ENCODE measurements around the gene MAP2K7.
"Not testable (repeated sequence)": the region's sequence is repeated elsewhere in the genome, so short reads cannot be mapped to it uniquely, and the experiment has no call there.

The MAP2K7 gene

GRCh38 chr19:7885818-7886217 lies 17.9 kb upstream of the MAP2K7 start:
- no peak for DNase-seq

DNA sequence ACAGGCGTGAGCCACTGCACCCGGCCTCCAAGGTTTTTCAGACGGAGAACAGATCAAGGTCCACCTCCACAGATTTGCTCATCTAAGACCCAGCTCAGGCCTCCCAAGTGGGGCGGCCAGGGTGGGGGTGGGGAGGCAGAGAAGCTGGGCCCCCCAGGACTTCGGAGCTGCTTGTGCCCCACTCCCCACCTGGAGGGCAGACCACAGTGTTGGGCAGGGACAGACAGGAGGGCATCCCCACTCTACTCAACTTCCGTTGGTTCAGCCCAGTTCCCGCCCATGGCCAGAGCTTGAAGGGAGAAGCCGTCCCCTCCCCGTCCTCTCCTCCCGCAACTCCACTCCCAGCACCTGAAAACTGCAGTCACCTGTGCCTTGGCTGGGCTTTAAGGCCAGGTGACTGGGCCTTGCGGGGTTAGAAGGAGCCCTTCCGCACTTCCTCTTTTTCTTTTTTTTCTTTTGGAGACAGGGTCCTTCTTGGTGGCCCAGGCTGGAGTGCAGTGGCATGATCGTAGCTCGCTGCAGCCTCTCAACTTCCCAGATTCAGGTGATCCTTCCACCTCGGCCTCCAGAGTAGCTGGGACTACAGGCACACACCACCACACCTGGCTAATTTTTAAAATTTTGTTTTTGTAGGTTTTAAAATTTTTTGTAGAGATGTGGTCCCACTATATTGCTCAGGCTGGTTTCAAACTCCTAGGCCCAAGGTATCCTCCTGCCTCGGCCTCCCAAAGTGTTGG lies 16.1 kb upstream of the MAP2K7 start:
- DNase-seq: no peak

- DNase-seq: peak; percentile 15 to 24
Measured at GRCh38 chr19:7888145-7888825, 15.4 kb upstream of the MAP2K7 start, which contains the start of gene LRRC8E. LRRC8E (plus strand) TSS chr19:7888510; CDS start chr19:7895604, 7,094 bp downstream.

DNA sequence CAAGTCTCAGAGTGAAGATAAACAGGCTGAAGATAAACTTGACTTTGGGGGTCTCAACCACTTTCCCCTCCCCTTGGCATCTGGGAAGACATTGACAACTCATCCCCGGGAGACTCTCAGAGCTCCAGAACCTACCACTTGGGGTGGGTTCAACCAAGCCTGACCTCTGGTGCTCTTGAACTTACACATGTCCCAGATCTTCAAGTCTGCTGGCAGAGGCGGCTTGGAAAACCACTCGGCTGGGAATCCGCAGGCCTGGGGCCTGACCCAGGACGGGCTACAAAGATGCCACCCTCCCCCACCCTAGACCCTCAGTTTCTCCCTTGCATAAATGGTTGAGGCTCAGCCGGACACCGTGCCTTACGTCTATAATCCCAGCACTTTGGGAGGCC lies 14.9 kb upstream of the MAP2K7 start:
- no peak for DNase-seq

DNA sequence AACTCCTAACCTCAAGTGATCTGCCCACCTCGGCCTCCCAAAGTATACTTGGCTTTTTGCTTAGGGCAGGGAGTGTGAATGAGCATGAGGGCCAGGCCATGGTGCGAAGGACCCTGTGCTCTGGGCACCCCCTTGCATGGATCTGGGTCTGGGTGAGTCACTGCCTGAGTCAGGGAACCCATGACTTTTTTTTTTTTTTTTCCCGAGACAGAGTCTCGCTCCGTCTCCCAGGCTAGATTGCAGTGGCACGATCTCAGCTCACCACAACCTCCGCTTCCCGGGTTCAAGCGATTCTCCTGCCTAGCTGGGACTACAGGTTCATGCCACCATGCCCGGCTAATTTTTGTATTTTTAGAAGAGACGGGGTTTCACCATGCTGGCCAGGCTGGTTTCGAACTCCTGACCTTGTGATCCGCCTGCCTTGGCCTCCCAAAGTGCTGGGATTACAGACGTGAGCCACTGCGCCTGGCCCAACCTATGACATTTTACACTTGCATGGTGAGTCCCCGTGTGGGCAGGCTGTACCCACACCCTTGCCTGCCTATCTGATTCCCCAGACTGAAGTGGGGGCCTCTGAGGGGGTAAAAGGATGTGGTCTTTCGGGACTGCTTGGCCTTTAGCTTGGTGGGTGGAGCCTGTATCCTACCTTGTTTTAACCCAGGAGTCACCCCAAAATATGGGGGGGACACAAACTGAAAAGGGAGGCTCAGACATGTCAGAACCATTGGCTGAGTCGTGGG lies 10.1 kb upstream of the MAP2K7 start:
- not testable (repeated sequence) for DNase-seq

DNA sequence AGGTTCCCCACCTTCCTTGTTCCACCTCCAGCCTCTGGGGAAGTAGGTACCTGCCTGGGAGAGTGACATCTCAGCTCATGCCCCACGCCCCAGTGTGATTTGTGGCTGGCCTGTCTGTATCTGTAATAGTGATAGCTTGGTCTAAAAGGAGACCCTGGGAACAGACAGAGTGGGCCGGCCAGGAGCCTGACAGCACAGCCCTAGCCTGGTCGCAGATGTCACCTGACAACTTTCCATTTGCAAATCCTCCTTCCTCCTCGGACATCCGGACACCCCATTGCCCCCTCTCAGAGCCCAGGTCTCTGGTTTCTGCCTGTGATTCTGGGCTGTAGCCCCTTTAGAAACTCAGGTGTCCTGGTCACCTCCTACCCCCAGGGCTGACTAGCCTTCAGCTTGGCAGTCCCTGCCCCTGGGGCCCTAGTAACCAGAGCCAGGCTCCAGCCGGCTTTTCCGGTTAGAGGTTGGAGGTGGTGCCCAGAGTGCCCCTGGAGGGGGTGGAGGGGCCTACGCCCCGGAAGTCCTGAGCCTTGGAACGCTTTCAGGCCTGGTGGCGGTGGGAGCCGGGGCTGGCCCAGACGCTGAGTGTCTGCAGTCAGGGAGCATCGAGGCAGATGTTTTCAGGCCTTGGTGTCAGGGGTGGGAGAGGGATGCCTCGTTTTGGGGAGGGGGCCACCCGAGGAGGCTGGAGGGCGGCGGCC lies 8.9 kb upstream of the MAP2K7 start:
- DNase-seq: no peak

- DNase-seq: no peak
Measured at GRCh38 chr19:7895565-7895964, 8.1 kb upstream of the MAP2K7 start.

GRCh38 chr19:7897292-7897691 lies 6.4 kb upstream of the MAP2K7 start:
- DNase-seq: no peak

- DNase-seq: no peak
Measured at GRCh38 chr19:7898967-7899366, 4.7 kb upstream of the MAP2K7 start.

DNA sequence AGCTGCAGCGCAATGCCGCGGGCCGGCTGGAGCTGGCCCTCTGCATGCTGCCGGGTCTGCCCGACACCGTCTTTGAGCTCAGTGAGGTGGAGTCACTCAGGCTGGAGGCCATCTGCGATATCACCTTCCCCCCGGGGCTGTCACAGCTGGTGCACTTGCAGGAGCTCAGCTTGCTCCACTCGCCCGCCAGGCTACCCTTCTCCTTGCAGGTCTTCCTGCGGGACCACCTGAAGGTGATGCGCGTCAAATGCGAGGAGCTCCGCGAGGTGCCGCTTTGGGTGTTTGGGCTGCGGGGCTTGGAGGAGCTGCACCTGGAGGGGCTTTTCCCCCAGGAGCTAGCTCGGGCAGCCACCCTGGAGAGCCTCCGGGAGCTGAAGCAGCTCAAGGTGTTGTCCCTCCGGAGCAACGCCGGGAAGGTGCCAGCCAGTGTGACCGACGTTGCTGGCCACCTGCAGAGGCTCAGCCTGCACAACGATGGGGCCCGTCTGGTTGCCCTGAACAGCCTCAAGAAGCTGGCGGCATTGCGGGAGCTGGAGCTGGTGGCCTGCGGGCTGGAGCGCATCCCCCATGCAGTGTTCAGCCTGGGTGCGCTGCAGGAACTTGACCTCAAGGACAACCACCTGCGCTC lies 3.8 kb upstream of the MAP2K7 start:
- DNase-seq: no peak

GRCh38 chr19:7900401-7900870 lies 3.2 kb upstream of the MAP2K7 start:
- no peak for DNase-seq

- no peak for DNase-seq
Measured at GRCh38 chr19:7900931-7901330, 2.7 kb upstream of the MAP2K7 start.

DNA sequence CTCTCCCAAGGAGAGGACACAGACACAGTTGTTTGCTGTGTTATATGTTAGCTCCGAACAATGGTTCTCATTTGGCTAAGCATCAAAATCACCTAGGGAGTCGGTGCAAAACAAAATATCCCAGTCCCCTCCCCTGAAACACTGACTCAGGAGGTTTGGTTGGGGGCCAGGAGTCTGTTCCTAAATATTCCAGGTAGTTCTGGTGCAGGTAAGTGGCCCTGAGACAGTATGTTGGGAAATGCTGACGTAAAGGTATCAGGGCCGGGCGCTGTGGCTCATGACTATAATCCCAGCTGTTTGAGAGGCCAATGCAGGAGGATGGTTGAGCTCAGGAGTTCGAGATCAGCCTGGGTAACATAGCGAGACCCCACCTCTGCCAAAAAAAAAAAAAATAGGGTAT lies 2.3 kb upstream of the MAP2K7 start:
- DNase-seq: no peak

GRCh38 chr19:7902796-7903243 lies 857 bp upstream of the MAP2K7 start:
- no peak for DNase-seq

DNA sequence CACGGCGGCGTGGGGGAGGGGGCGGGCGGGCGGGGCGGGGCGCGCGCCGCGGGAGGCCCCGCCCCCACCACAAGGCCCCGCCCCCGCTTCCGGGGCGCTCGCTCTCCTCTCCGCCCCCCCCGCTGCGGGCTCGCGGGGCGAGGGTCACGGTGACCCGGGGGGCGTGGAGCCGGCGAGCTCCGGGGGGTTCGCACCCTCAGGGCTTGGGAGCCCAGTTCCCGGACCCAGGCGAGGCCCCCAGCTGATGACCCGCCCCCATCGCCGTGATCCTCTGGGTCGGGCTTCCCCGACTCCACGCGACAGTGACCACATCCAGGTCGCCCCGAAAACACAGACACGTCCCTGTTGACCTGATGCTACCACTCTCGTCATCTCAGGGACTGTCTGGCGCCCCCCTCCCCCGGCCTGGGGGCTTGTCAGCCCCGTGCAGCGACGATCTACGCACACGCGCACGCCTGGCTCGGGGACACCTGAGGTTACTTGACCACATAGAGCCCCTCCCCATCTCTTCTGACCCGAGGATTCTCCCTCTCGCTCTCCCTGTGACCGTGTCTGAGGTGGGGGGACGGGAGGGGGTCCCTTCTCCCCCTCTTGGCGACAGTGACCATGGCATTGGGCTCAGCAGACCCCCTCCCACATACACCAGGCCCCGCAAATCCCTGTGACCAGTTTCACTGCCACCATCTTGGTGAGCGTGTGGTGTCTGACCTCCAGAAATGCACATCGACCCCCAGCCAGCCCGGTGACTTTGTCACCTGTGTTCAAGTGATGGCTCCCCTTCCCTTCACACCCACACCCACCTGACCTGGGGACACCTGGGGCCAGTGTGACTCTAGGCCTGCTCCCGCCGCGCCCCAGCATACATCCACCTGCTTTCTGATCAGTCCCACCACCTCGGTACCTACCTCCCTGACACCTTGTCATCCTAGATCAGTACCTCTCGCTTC lies 670 bp downstream of the MAP2K7 start:
- DNase-seq: no peak

DNA sequence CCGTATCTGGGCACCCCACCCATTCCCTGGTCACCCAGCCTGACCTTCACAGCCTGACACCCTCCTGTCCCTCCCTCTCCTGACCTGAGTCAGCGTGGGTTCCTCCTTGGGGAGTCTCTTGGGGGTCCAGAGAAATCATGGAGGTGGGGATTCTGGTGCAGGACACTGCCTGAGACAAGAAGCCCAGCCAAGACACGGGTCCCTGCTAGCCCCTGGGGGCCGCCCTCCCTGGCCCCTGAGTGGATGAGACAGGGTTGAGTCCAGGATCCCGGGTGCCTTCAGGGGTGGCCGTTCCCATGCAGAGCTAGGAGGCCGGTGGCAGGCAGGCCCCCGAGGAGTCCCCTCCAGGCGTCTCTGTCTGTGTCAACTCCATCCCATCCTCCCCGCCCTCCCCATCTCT lies 1.6 kb downstream of the MAP2K7 start:
- DNase-seq: no peak

DNA sequence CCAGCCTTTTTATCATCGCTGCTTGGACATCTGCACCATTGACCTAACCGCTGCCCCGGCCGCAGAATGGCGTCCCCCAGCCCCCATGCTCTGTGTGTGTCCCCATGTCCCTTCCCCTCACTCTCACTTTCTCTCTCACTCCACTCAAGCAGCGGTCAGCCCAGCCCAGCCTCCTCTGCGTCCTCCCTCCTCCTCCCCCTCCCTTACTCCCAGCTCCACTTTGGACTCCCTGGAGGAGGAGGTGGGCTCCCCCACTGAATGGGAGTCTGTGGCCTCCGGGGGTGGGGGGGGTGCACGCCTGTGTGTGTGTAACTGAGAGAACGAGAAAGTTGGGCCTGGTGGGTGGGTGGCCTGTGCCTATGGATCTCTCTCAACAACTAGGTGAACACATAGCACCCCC lies 2.2 kb downstream of the MAP2K7 start:
- no peak for DNase-seq

DNA sequence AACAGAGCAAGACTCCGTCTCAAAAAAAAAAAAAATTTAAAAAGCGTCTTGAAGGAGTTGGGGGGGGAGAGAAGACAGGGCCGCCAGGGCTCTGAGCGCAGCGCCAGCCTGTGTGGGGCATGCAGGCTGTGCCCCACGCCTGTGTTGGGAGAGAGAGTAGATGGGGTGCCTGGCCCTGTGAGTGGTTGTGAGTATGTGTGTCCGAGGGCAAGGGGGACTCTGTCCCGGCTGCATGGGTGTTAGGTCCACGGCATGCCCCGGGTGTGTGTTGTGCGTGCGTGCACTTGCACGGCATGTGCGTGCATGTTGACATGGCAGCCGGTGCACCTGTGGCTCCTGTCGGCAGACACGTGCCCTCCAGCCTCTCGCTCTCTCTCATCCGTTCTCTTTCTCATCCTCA lies 3.4 kb downstream of the MAP2K7 start:
- no peak for DNase-seq

GRCh38 chr19:7907544-7907943 lies 3.9 kb downstream of the MAP2K7 start:
- DNase-seq: no peak

DNA sequence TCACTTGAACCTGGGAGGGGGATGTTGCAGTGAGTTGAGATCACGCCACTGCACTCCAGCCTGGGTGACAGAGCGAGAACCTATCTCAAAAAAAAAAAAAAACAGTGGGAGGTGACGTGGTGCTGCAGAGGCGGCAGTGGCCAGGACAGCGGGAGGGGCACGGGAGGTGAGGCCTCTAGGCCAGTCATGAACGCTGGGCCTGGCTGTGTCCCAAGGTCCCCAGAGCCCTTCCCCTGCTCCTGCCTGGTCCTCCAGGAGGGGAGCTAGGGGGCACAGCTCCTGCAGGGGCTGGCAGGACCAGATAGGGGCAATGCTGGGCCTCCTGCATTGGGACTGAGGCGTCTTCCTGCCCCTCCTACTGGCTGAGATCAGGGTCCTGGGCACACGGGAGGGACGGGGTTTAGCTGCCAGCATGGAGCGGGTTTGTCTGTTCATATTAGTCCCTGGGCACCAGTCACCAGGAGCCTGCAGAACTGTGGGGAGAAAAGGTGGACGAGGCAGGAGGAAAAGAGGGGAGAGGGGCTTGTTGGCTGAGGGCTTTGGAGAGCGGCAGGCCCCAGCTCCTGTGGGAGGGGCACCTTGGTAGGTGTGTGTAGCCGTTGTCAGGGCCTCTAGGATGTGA lies 4.5 kb downstream of the MAP2K7 start:
- DNase-seq: no peak

Data from NCI-H1930 (cell line).